Epithelial cell of proximal tubule (primary cell): Measurements from ENCODE around the gene PACRG. TPM values are rescaled to one million over a fixed set of nuclear protein-coding genes. Genes with fewer than 3 reads are reported as not detected.

ENCODE experiments used
- DNase-seq: peaks from one replicate; pipeline ENCODE4 v3.0.0-alpha.2; 2011; ENCODE audit warnings: low read depth
- H3K4me3 ChIP-seq: 2 replicates; pipeline ENCODE4 v1.5.1; 2011; ENCODE audit warnings: low read depth, mild to moderate bottlenecking, low read length
- CTCF ChIP-seq: conservative IDR thresholded peaks from 2 replicates; pipeline ENCODE4 v1.5.1; 2012; ENCODE audit warnings: low read depth, mild to moderate bottlenecking, low read length
- total RNA-seq: library from RNA; depleted of rRNA; stranded (reverse); fragments of >200 nt; gene quantifications from 2 replicates; pipeline ENCODE4 v1.2.3, GENCODE V29; 2015

The PACRG gene
- total RNA-seq, 1 donor from 2014 or later, result 0.12 TPM

- H3K4me3 ChIP-seq, result no peak overlapping the region
- no peak for DNase-seq
- TF ChIP-seq CTCF, result no peak
Measured at GRCh38 chr6:163191704-163192537, 464.1 kb downstream of the PACRG start.

- H3K4me3 ChIP-seq, result no peak overlapping the region
- DNase-seq, result no peak
- no peak for TF ChIP-seq CTCF
Measured at GRCh38 chr6:163192591-163192990, 464.8 kb downstream of the PACRG start.

GRCh38 chr6:163193326-163193725, 465.6 kb downstream of the PACRG start:
- TF ChIP-seq CTCF, result no peak
- no peak for DNase-seq

GRCh38 chr6:163195721-163196691, 468.2 kb downstream of the PACRG start:
- no peak overlapping the region for H3K4me3 ChIP-seq
- TF ChIP-seq CTCF, result no peak
- DNase-seq, result no peak

More at GRCh38 chr6:163193326-163193725, 465.6 kb downstream of the PACRG start:
- H3K4me3 ChIP-seq, result no peak overlapping the region

GRCh38 chr6:163197839-163198238, 470.1 kb downstream of the PACRG start:
- TF ChIP-seq CTCF, result no peak
- no peak for DNase-seq
- H3K4me3 ChIP-seq, result no peak overlapping the region

- TF ChIP-seq CTCF, result no peak
- no peak overlapping the region for H3K4me3 ChIP-seq
- DNase-seq, result no peak
Measured at GRCh38 chr6:163198396-163198795, 470.6 kb downstream of the PACRG start.
